IMR-90 (cell line): ENCODE results near the gene HEPACAM. TPM values are rescaled to one million over a fixed set of nuclear protein-coding genes. Genes with fewer than 3 reads are reported as not detected.

Experiments
- ATAC-seq: fragments of 200-7000 bp; cut with Tn5 transposase; 2 replicates; pipeline ENCODE4 v1.9.1; 2020; ENCODE audit warnings: low read depth, mild to moderate bottlenecking, moderate library complexity
- BruUV-seq: library from RNA; stranded (reverse); fragments of 400-500 nt; replicated peaks from 2 replicates; lab custom pipeline; 2021; lab: Mats Ljungman, UMichigan
- CTCF ChIA-PET: fragments of 300-600 bp; formaldehyde crosslinking; extraction: SDS; loops from one replicate; lab custom pipeline; 2021; ENCODE audit warnings: antibody characterized with exemption; lab: Yijun Ruan, JAX
- POLR2A ChIA-PET: fragments of 300-600 bp; sonication (Branson Sonifier 250); formaldehyde crosslinking; loops from one replicate; lab custom pipeline; 2022; ENCODE audit warnings: antibody characterized with exemption; ENCODE audit not compliant: unreplicated experiment; lab: Charles Lee
- DNase-seq: peaks from one replicate; pipeline ENCODE4 v3.0.0; 2013
- H2AFZ ChIP-seq: replicated peaks from 2 replicates; pipeline ENCODE3; 2013; ENCODE audit warnings: low read length, mild to moderate bottlenecking; ENCODE audit not compliant: poor library complexity
- H2AK5ac ChIP-seq: 2 replicates; pipeline ENCODE4 v1.6.1; 2013; ENCODE audit warnings: low read depth, low read length, inconsistent platforms
- H2AK9ac ChIP-seq: replicated peaks from 2 replicates; pipeline ENCODE3; 2013; ENCODE audit warnings: mild to moderate bottlenecking, low read depth, low read length, moderate library complexity; ENCODE audit not compliant: poor library complexity
- H2BK120ac ChIP-seq: 2 replicates; pipeline ENCODE4 v1.6.1; 2013; ENCODE audit warnings: low read depth, low read length, inconsistent platforms
- H2BK15ac ChIP-seq: 3 replicates; pipeline ENCODE4 v1.6.1; 2013; ENCODE audit warnings: low read depth, low read length, inconsistent platforms
- H2BK20ac ChIP-seq: 2 replicates; pipeline ENCODE4 v1.6.1; 2013; ENCODE audit warnings: low read depth, mild to moderate bottlenecking, inconsistent platforms, low read length, moderate library complexity
- H2BK5ac ChIP-seq: 2 replicates; pipeline ENCODE4 v1.6.1; 2013; ENCODE audit warnings: mild to moderate bottlenecking, low read depth, low read length, inconsistent platforms; ENCODE audit not compliant: poor library complexity, severe bottlenecking
- H3K14ac ChIP-seq: replicated peaks from 2 replicates; pipeline ENCODE4 v1.6.1; 2013; ENCODE audit warnings: low read depth, low read length, inconsistent platforms
- H3K18ac ChIP-seq: 2 replicates; pipeline ENCODE4 v1.6.1; 2013; ENCODE audit warnings: low read depth, low read length, control low read depth
- H3K23ac ChIP-seq: 2 replicates; pipeline ENCODE4 v1.6.1; 2013; ENCODE audit warnings: low read depth, low read length, inconsistent platforms
- H3K27ac ChIP-seq: 2 replicates; pipeline ENCODE4 v1.5.1; 2013; ENCODE audit warnings: mild to moderate bottlenecking, control low read depth, low read length; ENCODE audit not compliant: insufficient read depth
- H3K27me3 ChIP-seq: 2 replicates; pipeline ENCODE4 v1.6.1; 2013; ENCODE audit warnings: low read length; ENCODE audit not compliant: control insufficient read depth, insufficient read depth
- H3K36me3 ChIP-seq: 2 replicates; pipeline ENCODE4 v1.6.1; 2013; ENCODE audit warnings: low read length, mixed read lengths; ENCODE audit not compliant: control insufficient read depth, insufficient read depth
- H3K4ac ChIP-seq: 2 replicates; pipeline ENCODE4 v1.6.1; 2013; ENCODE audit warnings: low read depth, low read length, inconsistent platforms
- H3K4me1 ChIP-seq: 2 replicates; pipeline ENCODE4 v1.6.1; 2013; ENCODE audit warnings: low read length, mixed read lengths; ENCODE audit not compliant: control insufficient read depth, insufficient read depth
- H3K4me2 ChIP-seq: 2 replicates; pipeline ENCODE4 v1.6.1; 2013; ENCODE audit warnings: low read depth, mild to moderate bottlenecking, control low read depth, low read length, moderate library complexity
- H3K4me3 ChIP-seq: 2 replicates; pipeline ENCODE4 v1.5.1; 2013; ENCODE audit warnings: low read depth, mild to moderate bottlenecking, control low read depth, low read length, moderate library complexity; ENCODE audit not compliant: insufficient read depth
- H3K56ac ChIP-seq: 2 replicates; pipeline ENCODE4 v1.6.1; 2013; ENCODE audit warnings: low read length, inconsistent platforms; ENCODE audit not compliant: insufficient read depth; ENCODE audit errors: extremely low read depth
- H3K79me1 ChIP-seq, 2 experiments: 2 replicates each; pipeline ENCODE4 v1.6.1; 2013; ENCODE audit warnings: low read length in 2 of 2, inconsistent platforms in 1 of 2, low read depth in 1 of 2
- H3K9ac ChIP-seq: 2 replicates; pipeline ENCODE4 v1.6.1; 2013; ENCODE audit warnings: low read depth, low read length, control low read depth
- H3K9me1 ChIP-seq: 2 replicates; pipeline ENCODE4 v1.6.1; 2013; ENCODE audit warnings: low read length, inconsistent platforms; ENCODE audit not compliant: insufficient read depth
- H3K9me3 ChIP-seq: 2 replicates; pipeline ENCODE4 v1.6.1; 2013; ENCODE audit warnings: low read length; ENCODE audit not compliant: control insufficient read depth, insufficient read depth
- H4K20me1 ChIP-seq: 2 replicates; pipeline ENCODE4 v1.6.1; 2013; ENCODE audit warnings: low read length, inconsistent platforms; ENCODE audit not compliant: insufficient read depth
- H4K5ac ChIP-seq: 2 replicates; pipeline ENCODE4 v1.6.1; 2013; ENCODE audit warnings: mild to moderate bottlenecking, low read depth, low read length, control low read depth
- H4K8ac ChIP-seq, 2 experiments: 2 replicates each; pipeline ENCODE4 v1.6.1; 2013; ENCODE audit warnings: low read depth in 2 of 2, low read length in 2 of 2, control low read depth in 1 of 2, inconsistent platforms in 1 of 2
- H4K91ac ChIP-seq: 2 replicates; pipeline ENCODE4 v1.6.1; 2013; ENCODE audit warnings: low read depth, low read length, inconsistent platforms; ENCODE audit not compliant: insufficient read depth
- BHLHE40 ChIP-seq: fragments of 150-350 bp; IDR thresholded peaks from 2 replicates; pipeline ENCODE4 v1.6.1; 2016; ENCODE audit warnings: mild to moderate bottlenecking, low read depth, low read length
- CEBPB ChIP-seq: IDR thresholded peaks from 2 replicates; pipeline ENCODE4 v1.6.1; 2012; ENCODE audit warnings: low read depth, low read length, improper control_type of control experiment
- MAFK ChIP-seq: IDR thresholded peaks from 2 replicates; pipeline ENCODE4 v1.6.1; 2012; ENCODE audit warnings: low read depth, low read length, improper control_type of control experiment
- WGBS, 2 experiments: methylation state at CpG; one replicate each; pipeline versions ENCODE4 v1.1.5 to v1.1.7; 2013; ENCODE audit warnings: missing lambda C conversion rate in 2 of 2; ENCODE audit not compliant: insufficient read length in 1 of 2; ENCODE audit errors: extremely low coverage in 2 of 2; 5-methylcytosine and 5-hydroxymethylcytosine counted together
- dilution Hi-C: fragments of 300-500 bp; cut with HindIII; formaldehyde crosslinking; loops from one replicate; pipeline ENCODE4 v1.14.3; 2018; ENCODE audit warnings: low sequenced_read_pairs; ENCODE audit not compliant: unreplicated experiment
- in situ Hi-C: fragments of 300-500 bp; cut with MboI; formaldehyde crosslinking; loops from 3 replicates; pipeline ENCODE4 v1.14.3; 2019; ENCODE audit warnings: low sequenced_read_pairs, inconsistent platforms, mixed read lengths
- intact Hi-C: fragments of 100-400 bp; cut with micrococcal nuclease; formaldehyde crosslinking; loops from 2 replicates; pipeline ENCODE4 v1.10.0; 2022
- polyA plus RNA-seq, 3 experiments: library from polyadenylated mRNA; depleted of rRNA; stranded (reverse); fragments of >200 nt; gene quantifications; 2 replicates each; pipeline ENCODE4 v1.2.3, GENCODE V29; 2012; ENCODE audit warnings: low replicate concordance in 1 of 3
- total RNA-seq: library from RNA; depleted of rRNA; stranded (reverse); fragments of >200 nt; gene quantifications from 2 replicates; pipeline ENCODE4 v1.2.3, GENCODE V29; 2012
- TF ChIP-seq, protein P1 (sequence below): fragments of 150-350 bp; IDR thresholded peaks from 2 replicates; pipeline ENCODE4 v1.6.1; 2016; ENCODE audit warnings: low read depth, mild to moderate bottlenecking, low read length, moderate library complexity, borderline replicate concordance

Gene HEPACAM
- total and polyA plus RNA-seq, 2 of the 4 experiments (the other 2 are of a cell fraction): 0.09 to 0.18 TPM

DNA sequence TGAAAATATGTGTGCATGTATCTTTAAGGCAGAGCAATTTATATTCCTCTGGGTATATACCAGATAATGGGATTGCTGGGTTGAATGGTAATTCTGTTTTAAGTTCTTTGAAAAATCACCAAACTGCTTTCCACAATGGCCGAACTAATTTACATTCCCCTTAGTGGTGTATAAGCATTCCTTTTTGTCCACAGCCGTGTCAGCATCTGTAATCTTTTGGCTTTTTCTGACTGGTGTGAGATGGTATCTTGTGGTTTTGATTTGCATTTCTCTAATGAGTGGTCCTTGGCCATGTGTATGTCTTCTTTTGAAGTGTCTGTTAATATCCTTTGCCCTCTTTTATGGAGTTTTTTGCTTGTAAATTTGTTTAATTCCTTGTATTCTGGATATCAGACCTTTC is 42.5 kb upstream of the HEPACAM start:
- dilution Hi-C loops (no loop called here), intact Hi-C loops (no loop called here)

More for the DNA sequence above, 42.5 kb upstream of the HEPACAM start:
- in situ Hi-C loops: loop anchor here (10.0 kb wide), 2 partner anchors 166 to 446 kb away; no protein-coding TSS in a partner anchor
- Histone ChIP-seq H4K5ac (no peak overlapping the region), H3K9me3 (peaks cover 2% of the 10 kb centered on the region), H3K4me2 (no peak overlapping the region), H3K14ac (no peak overlapping the region), H2BK20ac (no peak overlapping the region), H4K8ac (no peak overlapping the region), H4K20me1 (no peaks in the 10 kb centered on the region), H3K9me1 (no peaks in the 10 kb centered on the region), H3K56ac (no peak overlapping the region), H3K27ac (no peak overlapping the region), H2AFZ (no peak overlapping the region), H3K79me1 (no peaks in the 10 kb centered on the region), H2BK120ac (no peak overlapping the region), H3K18ac (no peak overlapping the region), H4K91ac (no peak overlapping the region), H3K27me3 (no peaks in the 10 kb centered on the region), H3K23ac (no peak overlapping the region), H2BK15ac (no peak overlapping the region), H3K36me3 (no peaks in the 10 kb centered on the region; the same call in 1 of the 2 replicates), H2BK5ac (no peak overlapping the region), H2AK5ac (no peak overlapping the region), H3K4ac (no peak overlapping the region), H2AK9ac (no peak overlapping the region), H3K9ac (no peak overlapping the region), H3K4me3 (no peak overlapping the region), H3K4me1 (no peaks in the 10 kb centered on the region)
- BruUV-seq: no TSS peak
- ATAC-seq (no peak), DNase-seq (no peak)
- TF ChIP-seq CEBPB: no peak
- TF ChIP-seq, protein P1, sequence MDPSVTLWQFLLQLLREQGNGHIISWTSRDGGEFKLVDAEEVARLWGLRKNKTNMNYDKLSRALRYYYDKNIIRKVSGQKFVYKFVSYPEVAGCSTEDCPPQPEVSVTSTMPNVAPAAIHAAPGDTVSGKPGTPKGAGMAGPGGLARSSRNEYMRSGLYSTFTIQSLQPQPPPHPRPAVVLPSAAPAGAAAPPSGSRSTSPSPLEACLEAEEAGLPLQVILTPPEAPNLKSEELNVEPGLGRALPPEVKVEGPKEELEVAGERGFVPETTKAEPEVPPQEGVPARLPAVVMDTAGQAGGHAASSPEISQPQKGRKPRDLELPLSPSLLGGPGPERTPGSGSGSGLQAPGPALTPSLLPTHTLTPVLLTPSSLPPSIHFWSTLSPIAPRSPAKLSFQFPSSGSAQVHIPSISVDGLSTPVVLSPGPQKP: no peak
- no peak for TF ChIP-seq BHLHE40
- no peak for TF ChIP-seq MAFK
- CTCF ChIA-PET: no interaction called here
- POLR2A ChIA-PET: no interaction called here
- WGBS, 2 experiments: no CpG with 5 or more reads among the region's 2 CpGs
